ENCODE measurements around the gene CAMK1D.
"Not testable (repeated sequence)": the region's sequence is repeated elsewhere in the genome, so short reads cannot be mapped to it uniquely, and the experiment has no call there.

Gene CAMK1D

DNA sequence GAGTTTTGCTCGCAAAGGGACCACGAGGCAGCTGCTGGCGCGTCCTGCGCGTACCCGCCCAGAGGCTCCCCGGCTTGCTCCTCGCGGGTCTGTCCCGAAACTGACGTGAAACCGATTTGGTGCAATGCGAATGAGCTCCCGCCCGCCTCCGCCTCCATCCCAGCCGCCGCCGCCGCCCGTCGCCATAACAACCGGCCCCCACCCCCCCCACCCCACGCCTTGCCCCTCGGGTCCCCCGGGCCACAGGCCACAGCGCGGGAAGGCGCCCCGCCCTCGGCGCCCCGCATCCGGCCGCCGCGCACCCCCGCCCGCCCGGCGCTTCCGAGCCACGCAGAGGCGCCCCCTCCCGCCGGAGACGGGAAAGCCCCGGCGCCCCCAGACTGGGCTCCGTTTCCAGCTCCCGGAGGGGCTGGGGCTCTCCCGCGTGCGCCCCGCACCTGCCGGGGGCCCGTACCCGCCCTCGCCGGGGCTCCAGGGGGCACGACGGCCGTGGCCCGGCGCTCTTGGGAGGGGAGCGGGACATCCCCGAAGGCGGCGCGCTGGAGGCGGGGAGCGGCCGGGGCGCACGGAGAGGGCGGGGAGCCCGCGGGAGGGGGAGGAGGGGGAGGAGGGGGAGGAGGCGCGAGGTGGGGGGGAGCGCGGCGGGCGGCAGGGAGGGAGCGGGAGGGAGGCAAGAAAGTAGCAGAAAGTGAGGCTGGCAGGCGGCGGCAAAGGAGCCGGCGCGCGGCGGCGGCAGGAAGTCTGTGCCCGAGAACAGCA is at the start of gene CAMK1D:
Gene CAMK1D (plus strand): TSS at position 678 of the 759 bp plus-strand sequence.
- DNase-seq (ENCODE audit: low read depth in 2 of 2) = peak; percentile 82 to 88

- not testable (repeated sequence) for DNase-seq (ENCODE audit: low read depth in 2 of 2)
Observed at GRCh38 chr10:12301036-12301435, 48.3 kb upstream of the CAMK1D start.

GRCh38 chr10:12308057-12308456 is 41.3 kb upstream of the CAMK1D start:
- DNase-seq (ENCODE audit: low read depth in 2 of 2) = no peak

- DNase-seq (ENCODE audit: low read depth in 2 of 2) = no peak
Observed at GRCh38 chr10:12308736-12309375, 40.5 kb upstream of the CAMK1D start.

DNA sequence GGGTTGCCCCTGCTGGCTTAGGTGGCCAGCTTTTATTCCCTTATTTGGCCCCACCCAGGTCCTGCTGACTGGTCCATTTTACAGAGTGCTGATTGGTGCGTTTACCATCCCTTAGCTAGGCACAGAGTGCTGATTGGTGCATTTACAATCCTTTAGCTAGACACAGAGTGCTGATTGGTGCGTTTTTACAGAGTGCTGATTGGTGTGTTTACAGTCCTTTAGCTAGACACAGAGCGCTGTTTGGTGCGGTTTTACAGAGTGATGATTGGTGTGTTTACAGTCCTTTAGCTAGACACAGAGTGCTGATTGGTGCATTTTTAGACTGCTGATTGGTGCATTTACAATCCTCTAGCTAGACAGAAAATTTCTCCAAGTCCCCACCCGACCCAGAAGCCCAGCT is 39.6 kb upstream of the CAMK1D start:
- DNase-seq (ENCODE audit: low read depth in 2 of 2) = not testable (repeated sequence)

GRCh38 chr10:12314836-12315235 is 34.5 kb upstream of the CAMK1D start:
- DNase-seq (ENCODE audit: low read depth in 2 of 2) = no peak

GRCh38 chr10:12319076-12319475 is 30.3 kb upstream of the CAMK1D start:
- no peak for DNase-seq (ENCODE audit: low read depth in 2 of 2)

DNA sequence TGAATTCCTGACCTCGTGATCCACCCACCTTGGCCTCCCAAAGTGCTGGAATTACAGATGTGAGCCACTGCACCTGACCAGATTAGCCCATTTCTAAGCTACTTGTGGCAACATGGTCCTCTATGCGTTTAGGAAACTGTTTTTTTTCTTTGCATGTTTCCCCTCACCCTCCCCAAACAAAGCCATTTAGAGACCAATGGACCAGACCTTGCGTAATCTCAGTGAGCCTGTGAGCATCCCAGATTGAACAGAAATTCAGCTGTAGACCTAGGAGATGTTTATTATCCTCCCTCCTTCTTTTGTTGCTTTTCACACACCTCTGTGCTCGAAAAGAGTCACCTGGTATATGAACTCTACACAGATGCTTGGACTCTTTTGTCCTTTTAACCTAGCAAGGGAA is 28.5 kb upstream of the CAMK1D start:
- DNase-seq (ENCODE audit: low read depth in 2 of 2) = no peak

GRCh38 chr10:12321641-12322040 is 27.7 kb upstream of the CAMK1D start:
- no peak for DNase-seq (ENCODE audit: low read depth in 2 of 2)

DNA sequence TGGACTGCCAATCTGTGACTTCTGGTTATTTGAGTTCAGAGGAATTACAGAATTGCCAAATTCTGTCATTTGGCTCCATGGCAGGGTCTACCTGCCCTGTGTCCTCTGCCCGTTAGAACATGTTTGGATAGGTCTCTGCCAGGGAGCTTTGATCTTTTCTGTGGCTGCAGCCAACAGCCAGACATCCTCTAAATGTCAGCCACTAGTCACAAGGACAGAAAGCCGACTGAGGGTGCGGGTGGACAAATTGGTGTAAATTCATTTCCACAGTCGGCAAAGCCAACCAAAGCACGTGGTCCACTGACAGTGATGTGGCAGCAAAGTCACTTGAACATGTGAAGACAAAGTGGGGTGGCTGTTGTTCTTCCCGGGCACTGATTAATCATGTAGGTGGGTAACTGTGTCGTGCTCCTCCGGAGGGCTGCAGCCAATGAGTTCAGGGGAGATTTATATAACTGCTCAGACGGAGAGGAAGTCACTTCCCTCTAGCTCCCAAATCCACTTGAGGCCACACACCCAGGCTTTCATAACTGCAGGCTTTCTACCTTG is 26.7 kb upstream of the CAMK1D start:
- no peak for DNase-seq (ENCODE audit: low read depth in 2 of 2)

GRCh38 chr10:12324530-12324929 is 24.8 kb upstream of the CAMK1D start:
- DNase-seq (ENCODE audit: low read depth in 2 of 2) = no peak

DNA sequence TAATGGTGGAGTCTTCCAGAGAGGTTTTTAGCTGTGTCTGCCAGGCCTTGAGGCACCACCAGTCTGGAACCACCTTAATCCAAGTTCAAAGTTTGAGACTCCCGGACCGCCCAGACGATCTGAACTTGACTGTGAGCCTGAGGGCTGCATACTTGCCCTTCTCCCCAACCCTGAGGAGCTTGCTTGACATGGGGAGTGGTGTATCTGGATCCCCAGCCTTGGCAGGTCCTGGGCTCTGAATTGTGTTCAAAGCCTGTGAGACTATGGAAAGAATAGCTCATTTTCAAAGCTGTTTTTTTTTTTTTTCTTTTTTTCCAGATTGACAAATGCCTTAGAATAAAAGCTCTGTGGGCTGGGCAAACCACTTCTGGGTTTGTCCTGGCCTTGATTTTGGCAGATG is 22.3 kb upstream of the CAMK1D start:
- DNase-seq (ENCODE audit: low read depth in 2 of 2) = no peak

DNA sequence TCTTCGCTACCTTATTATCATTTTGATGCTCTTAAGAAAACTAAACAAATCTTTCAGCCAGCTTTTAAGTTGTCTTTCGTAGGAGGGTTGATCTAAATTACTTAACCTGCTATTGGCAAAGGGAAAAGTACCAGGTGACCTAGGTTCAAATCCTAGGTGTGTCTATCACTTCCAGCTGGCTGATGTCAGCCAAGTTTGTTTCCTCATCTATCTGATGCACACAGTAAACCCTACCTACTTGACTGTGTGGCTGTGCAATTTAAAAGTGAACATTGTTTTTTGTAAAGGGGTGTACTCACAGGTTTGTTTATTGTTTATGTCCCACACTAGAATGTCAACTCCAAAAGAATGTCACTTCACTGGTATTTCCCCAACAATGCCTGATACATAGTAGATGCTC is 21.9 kb upstream of the CAMK1D start:
- no peak for DNase-seq (ENCODE audit: low read depth in 2 of 2)

- not testable (repeated sequence) for DNase-seq (ENCODE audit: low read depth in 2 of 2)
Observed at GRCh38 chr10:12328312-12328711, 21.0 kb upstream of the CAMK1D start.

DNA sequence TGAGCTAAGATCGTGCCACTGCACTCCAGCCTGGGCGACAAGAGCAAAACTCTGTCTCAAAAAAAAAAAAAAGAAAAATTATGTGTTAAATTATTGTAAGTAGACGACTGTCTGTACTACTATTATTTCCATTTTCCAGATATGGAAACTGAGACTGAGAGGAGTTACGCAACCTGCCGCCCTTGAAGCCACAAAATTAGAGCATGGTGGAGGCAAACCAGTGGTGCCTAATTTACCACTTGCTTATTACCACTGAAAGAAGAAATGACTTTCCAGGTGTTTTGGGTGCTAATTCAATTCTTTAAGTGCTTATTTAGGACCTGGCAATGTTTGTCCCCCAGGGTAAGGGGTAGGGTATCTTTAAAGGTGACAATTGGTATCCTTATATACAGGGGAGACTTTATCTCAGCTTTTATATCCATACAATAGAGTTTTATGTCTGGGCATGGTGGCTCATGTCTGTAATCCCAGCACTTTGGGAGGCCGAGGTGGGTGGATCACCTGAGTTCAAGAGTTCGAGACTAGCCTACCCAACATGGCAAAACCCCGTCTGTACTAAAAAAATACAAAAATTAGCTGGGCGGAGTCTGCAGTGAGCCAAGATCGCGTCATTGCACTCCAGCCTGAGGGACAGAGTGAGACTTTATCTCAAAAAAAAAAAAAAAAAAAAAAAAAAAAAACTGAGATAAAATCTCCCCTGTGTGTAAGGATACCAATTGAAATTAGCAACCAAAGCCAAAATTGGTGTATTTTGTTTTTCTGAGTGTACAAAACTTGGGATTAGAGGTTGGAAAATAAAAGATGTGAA is 16.6 kb upstream of the CAMK1D start:
- no peak for DNase-seq (ENCODE audit: low read depth in 2 of 2)

GRCh38 chr10:12333380-12334185 is 15.8 kb upstream of the CAMK1D start:
- no peak for DNase-seq (ENCODE audit: low read depth in 2 of 2)

- no peak for DNase-seq (ENCODE audit: low read depth in 2 of 2)
Observed at GRCh38 chr10:12334186-12334530, 15.2 kb upstream of the CAMK1D start.

- not testable (repeated sequence) for DNase-seq (ENCODE audit: low read depth in 2 of 2)
Observed at GRCh38 chr10:12335169-12335568, 14.2 kb upstream of the CAMK1D start.

- no peak for DNase-seq (ENCODE audit: low read depth in 2 of 2)
Observed at GRCh38 chr10:12337453-12338372, 11.6 kb upstream of the CAMK1D start.

GRCh38 chr10:12338981-12339380 is 10.4 kb upstream of the CAMK1D start:
- no peak for DNase-seq (ENCODE audit: low read depth in 2 of 2)

Data from stimulated activated CD8-positive, alpha-beta memory T cell treated with anti-CD3 and anti-CD28 coated beads, Interleukin-15, amount 100 ng/mL, for 4 hours (primary cell).